ENCODE results near the gene PIP5K1A. TPM values are rescaled to one million over a fixed set of nuclear protein-coding genes. Genes with fewer than 3 reads are reported as not detected.

PIP5K1A gene
- total RNA-seq, 2 experiments from 2014 or later: 41.7 to 44.7 TPM

DNA sequence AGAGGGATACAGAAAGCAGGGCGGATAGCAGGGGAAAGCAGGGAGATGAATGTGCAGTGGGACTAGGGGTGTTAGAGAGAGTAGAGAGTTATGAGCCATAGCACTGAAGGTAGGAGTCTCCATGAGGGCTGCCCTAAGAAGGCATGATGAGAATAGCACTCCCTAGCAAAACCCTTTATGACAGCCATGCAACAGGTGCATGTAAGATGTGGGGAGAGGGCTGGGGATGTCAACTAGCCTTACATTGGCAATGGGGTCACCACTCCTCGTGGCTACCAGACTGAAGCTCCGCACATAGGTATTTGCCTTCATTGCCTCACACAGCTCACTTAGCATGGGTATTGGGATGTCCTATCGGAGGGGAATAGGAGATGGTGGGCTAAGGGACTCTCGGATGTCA is 27.2 kb upstream of the PIP5K1A start:
- peaks cover 87% of the 10 kb centered on the region for H3K36me3 Mint-ChIP-seq (ENCODE audit: low read depth)
- intact Hi-C loops (cut with DNase I, micrococcal nuclease): no loop called here

GRCh38 chr1:151175041-151175741 is 23.2 kb upstream of the PIP5K1A start:
- Mint-ChIP-seq H3K4me1 (ENCODE audit: low read depth) (no peaks in the 10 kb centered on the region), H3K27ac (peak overlapping the region; percentile 12), H3K9me3 (no peaks in the 10 kb centered on the region)

More for the DNA sequence above, 27.2 kb upstream of the PIP5K1A start:
- DNase-seq: no peak
- Histone ChIP-seq H3K4me3 (ENCODE audit: low read length) (no peak overlapping the region), H3K27ac (ENCODE audit: low read depth in 1 of 2, low read length in 2 of 2) (no peak overlapping the region), H3K9me3 (ENCODE audit: control insufficient read depth in 1 of 2, insufficient read depth in 1 of 2, low read length in 2 of 2) (no peaks in the 10 kb centered on the region), H3K4me1 (ENCODE audit: insufficient read depth, low read length) (peaks cover 11% of the 10 kb centered on the region), H3K36me3 (ENCODE audit: insufficient read depth, low read length) (peaks cover 62% of the 10 kb centered on the region), H3K27me3 (ENCODE audit: control insufficient read depth in 1 of 2, insufficient read depth in 2 of 2, low read length in 2 of 2) (no peaks in the 10 kb centered on the region)
- Mint-ChIP-seq H3K27me3 (no peaks in the 10 kb centered on the region), H3K4me1 (ENCODE audit: low read depth) (peaks cover 12% of the 10 kb centered on the region), H3K9me3 (no peaks in the 10 kb centered on the region), H3K27ac (no peak overlapping the region), H3K4me3 (no peak overlapping the region)
- ATAC-seq (ENCODE audit: poor library complexity): no peak
- POLR2A ChIA-PET: interaction anchor here (1.6 kb wide), 1 partner anchor 15 kb away, joined by 7 read pairs; the partner anchor contains the start of gene TNFAIP8L2
- TF ChIP-seq CTCF (IDR thresholded peaks at IDR 0.05): no peak
- CTCF ChIA-PET: no interaction called here

GRCh38 chr1:151175863-151176262 is 22.5 kb upstream of the PIP5K1A start, which contains the start of gene TMOD4:
Gene TMOD4 (minus strand): TSS chr1:151175981. CDS start chr1:151174875, 1,106 bp downstream.
- H3K36me3 ChIP-seq (ENCODE audit: insufficient read depth, low read length): peaks cover 66% of the 10 kb centered on the region
- intact Hi-C loops (cut with DNase I, micrococcal nuclease): no loop called here
- Mint-ChIP-seq H3K36me3 (ENCODE audit: low read depth) (peaks cover 85% of the 10 kb centered on the region), H3K27me3 (no peaks in the 10 kb centered on the region), H3K27ac (peak within 1 kb of the TSS; percentile 12), H3K9me3 (no peaks in the 10 kb centered on the region), H3K4me3 (no peak within 1 kb of the TSS), H3K4me1 (ENCODE audit: low read depth) (no peaks in the 10 kb centered on the region)
- H3K27ac ChIP-seq (ENCODE audit: low read depth in 1 of 2, low read length in 2 of 2): no peak within 1 kb of the TSS
- ChIA-PET POLR2A (interaction anchor here (0.9 to 1.2 kb wide), 2 partner anchors 10 to 18 kb away, joined by 3 to 4 read pairs; partner anchors contain the start of genes LYSMD1 and SCNM1), CTCF (no interaction called here)
- no peaks in the 10 kb centered on the region for H3K4me1 ChIP-seq (ENCODE audit: insufficient read depth, low read length)
- no peaks in the 10 kb centered on the region for H3K27me3 ChIP-seq (ENCODE audit: control insufficient read depth in 1 of 2, insufficient read depth in 2 of 2, low read length in 2 of 2)
- H3K9me3 ChIP-seq (ENCODE audit: control insufficient read depth in 1 of 2, insufficient read depth in 1 of 2, low read length in 2 of 2): no peaks in the 10 kb centered on the region
- TF ChIP-seq CTCF (IDR thresholded peaks at IDR 0.05): peak; percentile 57
- peak in 1 of 14 experiments; percentile 38 for DNase-seq
- ATAC-seq (ENCODE audit: poor library complexity): peak; percentile 78
- H3K4me3 ChIP-seq (ENCODE audit: low read length): no peak within 1 kb of the TSS

More at GRCh38 chr1:151175041-151175741, 23.2 kb upstream of the PIP5K1A start:
- Histone ChIP-seq H3K4me1 (ENCODE audit: insufficient read depth, low read length) (no peaks in the 10 kb centered on the region), H3K36me3 (ENCODE audit: insufficient read depth, low read length) (peaks cover 69% of the 10 kb centered on the region), H3K9me3 (ENCODE audit: control insufficient read depth in 1 of 2, insufficient read depth in 1 of 2, low read length in 2 of 2) (no peaks in the 10 kb centered on the region), H3K4me3 (ENCODE audit: low read length) (no peak overlapping the region), H3K27ac (ENCODE audit: low read depth in 1 of 2, low read length in 2 of 2) (no peak overlapping the region), H3K27me3 (ENCODE audit: control insufficient read depth in 1 of 2, insufficient read depth in 2 of 2, low read length in 2 of 2) (no peaks in the 10 kb centered on the region)
- DNase-seq: no peak
- intact Hi-C loops (cut with DNase I, micrococcal nuclease): no loop called here
- ChIA-PET CTCF (no interaction called here), POLR2A (interaction anchor here (0.9 to 1.2 kb wide), 3 partner anchors 9 to 18 kb away, joined by 3 to 4 read pairs (median 3); partner anchors contain the start of genes LYSMD1, SCNM1 and VPS72)
- ATAC-seq (ENCODE audit: poor library complexity): no peak
- no peak for TF ChIP-seq CTCF (IDR thresholded peaks at IDR 0.05)
- Mint-ChIP-seq H3K27me3 (no peaks in the 10 kb centered on the region), H3K4me3 (no peak overlapping the region), H3K36me3 (ENCODE audit: low read depth) (peaks cover 85% of the 10 kb centered on the region)

Measured in CD4-positive, alpha-beta T cell (primary cell).